Midbrain (tissue), 1 donor: ENCODE data around the gene ANKRD18B.
"Not testable (repeated sequence)": the region's sequence is repeated elsewhere in the genome, so short reads cannot be mapped to it uniquely, and the experiment has no call there.

Source experiments
- DNase-seq: peaks from one replicate; lab custom pipeline; 2025; lab: John Stamatoyannopoulos, UW

The ANKRD18B gene

DNA sequence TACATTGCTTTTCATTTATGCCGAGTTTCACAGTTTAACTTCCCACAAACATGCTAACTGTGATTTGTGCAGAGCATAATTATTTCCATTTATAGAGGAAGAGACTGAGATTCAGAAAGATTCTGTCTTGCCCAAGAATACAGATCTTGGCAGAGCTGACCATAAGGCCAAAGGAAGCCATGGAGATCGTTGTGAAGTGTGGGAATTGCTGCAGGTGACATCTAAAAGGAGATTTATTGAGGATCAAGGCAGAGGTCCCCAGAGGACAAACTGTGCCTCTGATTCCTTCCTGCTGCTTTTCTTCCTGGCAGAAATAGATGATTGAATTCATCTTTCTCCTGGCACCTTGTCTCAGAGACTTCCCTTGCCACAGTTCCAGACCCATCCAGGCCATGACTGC, 88.4 kb downstream of the ANKRD18B start:
- DNase-seq, result not testable (repeated sequence)

DNA sequence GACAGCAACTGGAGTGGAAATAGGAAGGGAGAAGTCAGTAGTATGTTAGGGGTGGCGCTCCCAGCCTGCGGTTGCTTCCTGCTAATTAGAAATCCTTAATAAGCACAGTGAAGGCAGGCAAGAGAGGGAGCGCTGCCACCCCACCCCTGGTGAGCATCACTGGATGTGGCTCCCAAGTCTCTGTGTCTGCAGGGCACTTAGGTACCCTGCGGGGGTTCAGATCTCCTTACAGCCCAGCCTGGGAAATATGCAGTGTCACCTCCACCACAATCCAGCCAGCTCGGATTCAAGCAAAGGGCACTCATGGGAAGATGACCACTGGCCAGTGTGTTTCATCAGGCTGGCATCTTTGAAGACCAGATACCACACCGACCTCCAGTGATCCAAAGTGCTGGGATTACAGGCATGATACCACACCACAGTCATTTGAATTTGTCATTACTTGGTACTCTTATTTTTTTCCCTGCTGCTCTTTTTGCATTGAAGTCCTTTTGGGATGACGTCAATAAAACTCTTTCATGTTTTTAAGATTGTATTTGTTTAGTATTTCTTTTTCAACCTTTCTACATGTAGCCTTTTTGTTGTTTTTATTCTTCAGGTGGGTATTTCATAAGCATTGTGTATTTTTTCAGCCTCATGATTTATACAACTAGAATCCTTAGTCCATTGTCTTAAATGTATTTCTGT, 90.1 kb downstream of the ANKRD18B start:
- DNase-seq, result no peak

DNA sequence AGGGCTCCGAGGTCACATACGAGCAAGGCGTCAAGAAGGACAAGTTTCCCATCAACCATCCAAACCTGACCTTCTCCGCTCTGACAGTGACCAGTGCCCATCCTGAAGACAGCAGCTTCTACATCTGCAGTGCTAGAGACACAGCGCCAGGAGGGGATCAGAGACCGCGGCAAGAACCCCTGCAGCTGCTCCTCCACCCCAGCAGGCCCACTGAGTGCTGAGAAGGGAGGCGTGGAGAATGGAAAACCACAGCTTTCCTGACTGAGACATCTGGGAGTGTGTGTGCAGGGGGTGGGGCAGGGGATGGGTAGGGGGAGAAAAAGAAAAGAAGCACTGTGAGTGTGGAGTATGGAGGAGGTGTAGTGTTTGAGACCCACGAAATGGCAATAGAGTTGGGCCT, 94.3 kb downstream of the ANKRD18B start:
- DNase-seq, result not testable (repeated sequence)

DNA sequence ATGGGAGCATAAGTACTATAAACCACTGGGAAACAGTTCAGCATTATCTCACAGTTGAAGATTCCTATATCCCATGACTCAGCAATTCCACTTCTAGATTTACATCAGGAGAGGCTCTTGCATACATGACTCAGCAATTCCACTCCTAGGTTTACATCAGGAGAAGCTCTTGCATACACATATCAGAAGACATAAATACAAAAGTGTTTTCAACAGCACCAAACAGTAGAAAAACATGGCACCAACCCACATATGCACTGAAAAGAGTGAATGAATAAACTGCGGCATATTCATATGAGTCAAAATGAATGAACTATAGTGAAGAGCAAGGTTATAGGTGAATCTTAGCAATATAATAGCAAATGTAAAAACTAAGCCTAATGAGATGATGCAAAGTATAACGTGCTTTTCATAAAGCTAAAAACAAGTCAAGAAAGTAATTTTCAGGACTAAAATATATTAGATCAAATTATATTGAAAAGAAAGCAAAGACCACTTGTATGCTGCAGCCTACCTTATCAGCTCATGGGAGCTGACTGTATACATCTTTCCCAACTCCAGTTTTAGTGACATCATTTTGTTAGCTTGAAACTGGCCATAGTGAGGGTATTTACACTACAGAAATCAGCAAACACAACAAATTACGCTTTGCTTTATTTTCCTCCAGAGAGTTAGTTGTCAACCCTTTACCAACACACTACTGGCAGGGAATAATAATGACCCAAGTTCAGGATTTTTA, 95.8 kb downstream of the ANKRD18B start:
- DNase-seq, result no peak

DNA sequence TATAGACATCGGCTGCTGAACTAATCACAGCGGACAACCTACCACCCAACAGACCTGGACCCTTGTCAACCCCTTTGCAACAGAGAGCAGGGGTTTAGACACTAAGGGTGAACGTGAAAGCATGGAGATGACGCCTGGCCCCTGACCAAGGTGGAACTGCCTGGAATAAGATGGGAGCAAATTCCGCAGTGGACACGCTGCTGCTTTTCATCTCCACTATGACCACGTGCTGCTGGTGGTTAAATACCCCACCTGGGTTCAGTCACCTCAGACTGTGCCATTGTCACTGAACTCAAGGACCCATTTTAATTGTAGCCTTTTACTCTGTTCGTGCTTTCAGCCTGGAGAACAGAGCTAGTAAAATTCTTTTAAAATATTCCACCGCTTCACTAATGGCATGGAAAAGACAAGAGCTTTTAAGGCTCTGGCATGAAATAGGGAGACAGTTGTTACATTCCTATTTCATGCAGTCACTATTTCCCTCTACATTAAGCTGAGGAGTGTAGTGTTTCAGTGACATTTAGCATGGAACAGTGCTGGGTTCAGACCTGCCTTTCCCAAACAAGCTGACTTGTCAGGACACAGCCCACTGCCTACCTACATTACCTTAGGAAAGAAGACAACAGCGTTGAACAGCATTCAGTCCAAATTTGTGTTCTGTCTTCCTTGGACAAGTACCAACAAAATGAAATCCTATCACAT, 96.8 kb downstream of the ANKRD18B start:
- DNase-seq, result no peak
